Spleen (tissue), 7 donors: Measurements from ENCODE around the gene FBXW7.

ENCODE experiments used
- CTCF ChIP-seq, 11 experiments: fragments of 200-600 bp in 7 of 11; fragments of 450-650 bp in 4 of 11; sonication (generic) in 4 of 11; IDR thresholded peaks in 8 of 11; conservative IDR thresholded peaks in 3 of 11; 1 replicate in 7 of 11; 2 replicates in 4 of 11; pipeline versions ENCODE4 v1.4.0 to v1.8.0; 2016 to 2021; ENCODE audit warnings: antibody characterized with exemption in 11 of 11, inconsistent platforms in 4 of 11, mild to moderate bottlenecking in 1 of 11
- POLR2A ChIP-seq, 3 donors: fragments of 450-650 bp; IDR thresholded peaks; one replicate each; pipeline ENCODE4 v1.5.1; 2017; ENCODE audit warnings: antibody characterized with exemption in 3 of 3, mild to moderate bottlenecking in 1 of 3
- POLR2AphosphoS5 ChIP-seq, 3 donors: sonication (generic); formaldehyde crosslinking; IDR thresholded peaks; one replicate each; pipeline ENCODE4 v1.5.1; 2017; ENCODE audit warnings: antibody characterized with exemption in 3 of 3
- donor health status: DM: no; HTN: no; CAD: no; lungs with moderate emphysema.
- donor health status: DM: no; HTN: no; CAD: no.
- donor health status: DM: no; HTN: no; CAD: no.

DNA sequence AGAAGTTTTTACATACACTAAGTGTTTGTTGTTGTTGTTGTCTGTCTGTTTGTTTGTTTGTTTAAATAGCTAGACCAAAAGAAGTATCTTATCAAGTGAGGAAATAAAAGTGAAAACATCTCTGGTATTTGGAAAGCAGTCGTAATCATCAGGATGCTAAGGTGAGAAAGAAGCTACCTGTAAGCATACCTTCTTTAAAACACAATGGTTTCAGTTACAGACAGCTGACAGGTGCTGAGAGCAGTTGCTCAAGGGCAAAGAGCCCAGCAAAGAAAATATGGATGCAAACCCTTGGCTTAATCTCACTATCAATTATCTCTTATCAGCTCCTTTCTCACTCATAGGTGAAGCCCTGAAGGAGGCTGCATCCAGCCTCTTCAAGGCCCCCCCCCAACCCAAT lies 42.8 kb upstream of the FBXW7 start:
- TF ChIP-seq CTCF (IDR thresholded peaks at IDR 0.05 in 8 of 11, conservative IDR thresholded peaks at IDR 0.05 in 3 of 11) (no peak), POLR2A (IDR thresholded peaks at IDR 0.05) (no peak), POLR2AphosphoS5 (IDR thresholded peaks at IDR 0.05) (no peak)
